Large intestine (tissue), 12 donors: ENCODE results near the gene RSRC2. TPM values are rescaled to one million over a fixed set of nuclear protein-coding genes. Genes with fewer than 3 reads are reported as not detected.
"Not testable (repeated sequence)": the region's sequence is repeated elsewhere in the genome, so short reads cannot be mapped to it uniquely, and the experiment has no call there.

Source experiments
- DNase-seq, 2 donors: peaks; one replicate each; pipeline versions ENCODE4 v3.0.0 to v3.0.0-alpha.2; 2013
- H3K27ac ChIP-seq: one replicate; pipeline ENCODE4 v1.5.1; 2013; ENCODE audit warnings: low read length
- H3K27me3 ChIP-seq: 2 replicates; pipeline ENCODE4 v1.6.1; 2013; ENCODE audit warnings: low read length; ENCODE audit not compliant: control insufficient read depth, insufficient read depth
- H3K36me3 ChIP-seq: 2 replicates; pipeline ENCODE4 v1.6.1; 2013; ENCODE audit warnings: low read length; ENCODE audit not compliant: control insufficient read depth, insufficient read depth
- H3K4me1 ChIP-seq: one replicate; pipeline ENCODE4 v1.6.1; 2013; ENCODE audit warnings: low read length; ENCODE audit not compliant: control insufficient read depth, insufficient read depth
- H3K4me3 ChIP-seq: one replicate; pipeline ENCODE4 v1.5.1; 2013; ENCODE audit warnings: low read length
- H3K9me3 ChIP-seq: one replicate; pipeline ENCODE4 v1.6.1; 2013; ENCODE audit warnings: mild to moderate bottlenecking, low read depth, low read length, moderate library complexity; ENCODE audit not compliant: control insufficient read depth
- WGBS: methylation state at CpG from one replicate; pipeline ENCODE4 v1.1.5; 2013; ENCODE audit warnings: low lambda C conversion rate; ENCODE audit not compliant: insufficient coverage; 5-methylcytosine and 5-hydroxymethylcytosine counted together
- long read RNA-seq, 11 donors: transcript quantifications; one replicate each; lab custom pipeline, GENCODE V29; 2026
- polyA plus RNA-seq: library from polyadenylated mRNA; unstranded; fragments of 120-200 nt; gene quantifications from one replicate; pipeline ENCODE4 v1.2.1, GENCODE V29; 2013

The RSRC2 gene, protein sequence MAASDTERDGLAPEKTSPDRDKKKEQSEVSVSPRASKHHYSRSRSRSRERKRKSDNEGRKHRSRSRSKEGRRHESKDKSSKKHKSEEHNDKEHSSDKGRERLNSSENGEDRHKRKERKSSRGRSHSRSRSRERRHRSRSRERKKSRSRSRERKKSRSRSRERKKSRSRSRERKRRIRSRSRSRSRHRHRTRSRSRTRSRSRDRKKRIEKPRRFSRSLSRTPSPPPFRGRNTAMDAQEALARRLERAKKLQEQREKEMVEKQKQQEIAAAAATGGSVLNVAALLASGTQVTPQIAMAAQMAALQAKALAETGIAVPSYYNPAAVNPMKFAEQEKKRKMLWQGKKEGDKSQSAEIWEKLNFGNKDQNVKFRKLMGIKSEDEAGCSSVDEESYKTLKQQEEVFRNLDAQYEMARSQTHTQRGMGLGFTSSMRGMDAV
- polyA plus RNA-seq: 120 TPM
- long read RNA-seq, donor 1, partial matches to known transcripts: 0 of 6 reads
- long read RNA-seq, donor 1, other reads (novel, unspliced or antisense): 0 of 6 reads
- long read RNA-seq, donor 2, partial matches to known transcripts: 20 of 37 reads
- long read RNA-seq, donor 2, other reads (novel, unspliced or antisense): 11 of 37 reads
- long read RNA-seq, donor 3: 0 reads
- long read RNA-seq, donor 4: 0 reads
- long read RNA-seq, donor 5, partial matches to known transcripts: 5 of 9 reads
- long read RNA-seq, donor 5, other reads (novel, unspliced or antisense): 0 of 9 reads
- long read RNA-seq, donor 6, transcript RSRC2-205 (2 exons, 625 nt): major isoform, 5 of 103 reads
- long read RNA-seq, donor 6, partial matches to known transcripts: 93 of 103 reads
- long read RNA-seq, donor 6, other reads (novel, unspliced or antisense): 0 of 103 reads
- long read RNA-seq, donor 7, partial matches to known transcripts: 20 of 22 reads
- long read RNA-seq, donor 7, other reads (novel, unspliced or antisense): 0 of 22 reads
- long read RNA-seq, donor 8, transcript RSRC2-205 (2 exons, 625 nt): major isoform, 7 of 123 reads
- long read RNA-seq, donor 8, partial matches to known transcripts: 109 of 123 reads
- long read RNA-seq, donor 8, other reads (novel, unspliced or antisense): 0 of 123 reads
- long read RNA-seq, donor 9, partial matches to known transcripts: 71 of 77 reads
- long read RNA-seq, donor 9, other reads (novel, unspliced or antisense): 0 of 77 reads
- long read RNA-seq, donor 10, transcript RSRC2-205 (2 exons, 625 nt): major isoform, 7 of 64 reads
- long read RNA-seq, donor 10, partial matches to known transcripts: 49 of 64 reads
- long read RNA-seq, donor 10, other reads (novel, unspliced or antisense): 5 of 64 reads
- long read RNA-seq, donor 11, partial matches to known transcripts: 36 of 38 reads
- long read RNA-seq, donor 11, other reads (novel, unspliced or antisense): 0 of 38 reads

GRCh38 chr12:122526683-122527477 lies at the start of gene RSRC2, which contains the start of gene KNTC1:
TSS of gene RSRC2 (minus strand) at chr12:122526936. CDS start at chr12:122526853, 83 bp downstream.
TSS of gene KNTC1 (plus strand) at chr12:122527249. CDS start at chr12:122530064, 2,815 bp downstream.
- H3K4me3 ChIP-seq: peak within 1 kb of the TSS; percentile 89
- DNase-seq: peak; percentile 99 to 100
- no CpG with 5 or more reads among the region's 51 CpGs for WGBS
- no peaks in the 10 kb centered on the region for H3K9me3 ChIP-seq
- H3K36me3 ChIP-seq: peaks cover 6% of the 10 kb centered on the region
- H3K27ac ChIP-seq: peak within 1 kb of the TSS; percentile 98
- peaks cover 3% of the 10 kb centered on the region for H3K4me1 ChIP-seq
- no peaks in the 10 kb centered on the region for H3K27me3 ChIP-seq

DNA sequence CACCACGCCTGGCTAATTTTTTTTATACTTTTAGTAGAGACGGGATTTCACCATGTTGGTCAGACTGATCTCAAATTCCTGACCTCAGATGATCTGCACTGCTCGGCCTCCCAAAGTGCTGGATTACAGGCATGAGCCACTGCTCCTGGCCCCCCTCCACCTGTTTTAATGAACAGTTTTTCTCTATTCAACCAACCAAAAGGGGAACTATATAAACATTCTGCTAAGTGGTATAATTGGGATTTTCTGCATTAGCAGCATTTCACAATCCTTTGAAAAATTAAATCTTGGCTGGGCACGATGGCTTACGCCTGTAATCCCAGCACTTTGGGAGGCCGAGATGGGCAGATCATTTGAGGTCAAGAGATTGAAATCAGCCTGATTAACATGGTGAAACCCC lies 45.1 kb upstream of the RSRC2 start:
- H3K4me1 ChIP-seq: no peaks in the 10 kb centered on the region
- WGBS: no CpG with 5 or more reads among the region's 6 CpGs
- H3K27me3 ChIP-seq: no peaks in the 10 kb centered on the region
- no peaks in the 10 kb centered on the region for H3K9me3 ChIP-seq
- no peak overlapping the region for H3K4me3 ChIP-seq
- H3K27ac ChIP-seq: no peak overlapping the region
- no peak for DNase-seq
- H3K36me3 ChIP-seq: peaks cover 36% of the 10 kb centered on the region

DNA sequence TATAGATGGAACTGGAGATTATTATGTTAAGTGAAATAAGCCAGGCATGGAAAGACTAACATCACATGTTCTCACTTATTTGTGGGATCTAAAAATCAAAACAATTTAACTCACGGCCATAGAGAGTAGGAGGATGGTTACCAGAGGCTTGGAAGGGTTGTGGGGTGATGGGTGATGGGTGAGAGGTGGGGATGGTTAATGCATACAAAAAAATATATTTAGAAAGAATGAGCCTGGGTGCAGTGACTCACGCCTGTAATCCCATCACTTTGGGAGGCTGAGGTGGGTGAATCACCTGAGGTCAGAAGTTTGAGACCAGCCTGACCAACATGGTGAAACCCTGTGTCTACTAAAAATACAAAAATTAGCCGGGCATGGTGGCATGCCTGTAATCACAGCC lies 43.3 kb upstream of the RSRC2 start:
- not testable (repeated sequence) for DNase-seq, H3K27me3 ChIP-seq, H3K27ac ChIP-seq, H3K4me3 ChIP-seq, H3K4me1 ChIP-seq, H3K9me3 ChIP-seq
- WGBS: no CpG with 5 or more reads among the region's 3 CpGs
- H3K36me3 ChIP-seq: peaks cover 32% of the 10 kb centered on the region

DNA sequence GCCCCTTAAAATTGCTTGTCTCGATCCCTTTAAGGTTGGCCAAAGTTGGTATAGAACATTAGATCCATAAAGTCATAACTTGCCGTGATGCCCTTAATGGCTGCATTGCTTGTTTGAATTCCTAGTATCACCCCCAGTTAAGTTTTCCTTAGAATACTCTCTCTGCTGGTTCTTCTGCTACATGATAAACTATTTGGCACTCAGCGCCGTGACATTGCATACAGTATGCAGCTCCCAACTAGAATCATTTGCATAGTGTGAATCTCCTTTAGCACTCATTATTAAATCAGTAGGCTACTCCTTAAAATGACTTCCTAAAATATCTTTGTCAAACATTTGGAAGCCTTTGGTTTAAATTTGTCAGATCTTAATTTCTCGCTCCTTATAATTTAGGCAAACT lies 42.6 kb upstream of the RSRC2 start:
- no peak overlapping the region for H3K4me3 ChIP-seq
- 82% methylated on average over 3 of the region's 5 CpGs for WGBS
- no peaks in the 10 kb centered on the region for H3K27me3 ChIP-seq
- DNase-seq: no peak
- H3K27ac ChIP-seq: no peak overlapping the region
- H3K36me3 ChIP-seq: peaks cover 29% of the 10 kb centered on the region
- no peaks in the 10 kb centered on the region for H3K9me3 ChIP-seq
- no peaks in the 10 kb centered on the region for H3K4me1 ChIP-seq

DNA sequence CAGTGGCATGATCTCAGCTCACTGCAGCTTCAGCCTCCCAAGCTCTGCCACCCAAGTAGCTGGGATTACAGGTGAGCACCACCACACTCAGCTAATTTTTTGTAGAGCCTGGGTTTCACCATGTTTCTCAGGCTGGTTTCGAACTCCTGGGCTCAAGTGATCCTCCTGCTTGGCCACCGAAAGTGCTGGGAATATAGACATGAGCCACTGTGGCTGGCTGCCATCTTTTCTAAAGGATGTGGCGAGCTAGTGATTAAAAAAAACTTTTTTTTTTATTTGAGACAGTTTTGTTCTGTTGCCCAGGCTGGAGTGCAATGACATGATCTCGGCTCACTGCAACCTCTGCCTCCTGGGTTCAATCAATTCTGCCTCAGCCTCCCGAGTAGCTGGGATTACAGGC lies 40.1 kb upstream of the RSRC2 start:
- peaks cover 14% of the 10 kb centered on the region for H3K36me3 ChIP-seq
- H3K9me3 ChIP-seq, H3K4me3 ChIP-seq, H3K4me1 ChIP-seq, H3K27me3 ChIP-seq, DNase-seq, H3K27ac ChIP-seq: not testable (repeated sequence)
- WGBS: 90% methylated on average over 2 of the region's 5 CpGs

DNA sequence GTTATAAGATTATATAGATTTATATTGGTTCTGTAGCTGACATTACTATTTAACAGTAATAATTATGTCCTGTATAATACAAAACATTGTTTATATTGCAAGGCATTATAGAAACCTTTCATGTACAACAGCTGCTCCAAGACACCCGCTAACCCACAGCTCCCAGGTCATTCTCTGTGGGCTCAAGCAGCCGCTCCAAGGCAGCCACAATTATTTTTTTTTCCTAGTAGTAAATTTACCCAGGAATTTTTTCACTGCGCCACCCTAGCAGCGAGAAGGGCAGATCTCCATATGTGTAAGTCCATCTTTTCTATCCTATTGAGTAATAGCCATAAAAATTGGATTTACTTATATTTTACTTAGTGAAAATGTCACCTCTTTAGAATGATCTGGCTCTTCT lies 36.6 kb upstream of the RSRC2 start:
- peaks cover 16% of the 10 kb centered on the region for H3K36me3 ChIP-seq
- no peak for DNase-seq
- WGBS: 100% methylated on average over 2 of the region's 4 CpGs
- no peak overlapping the region for H3K4me3 ChIP-seq
- no peak overlapping the region for H3K27ac ChIP-seq
- H3K27me3 ChIP-seq: no peaks in the 10 kb centered on the region
- no peaks in the 10 kb centered on the region for H3K9me3 ChIP-seq
- no peaks in the 10 kb centered on the region for H3K4me1 ChIP-seq

GRCh38 chr12:122560138-122560537 lies 33.4 kb upstream of the RSRC2 start:
- H3K4me3 ChIP-seq: no peak overlapping the region
- H3K36me3 ChIP-seq: peaks cover 30% of the 10 kb centered on the region
- H3K27ac ChIP-seq: no peak overlapping the region
- no peaks in the 10 kb centered on the region for H3K4me1 ChIP-seq
- H3K27me3 ChIP-seq: no peaks in the 10 kb centered on the region
- DNase-seq: no peak
- WGBS: no CpG with 5 or more reads among the region's 3 CpGs
- no peaks in the 10 kb centered on the region for H3K9me3 ChIP-seq

DNA sequence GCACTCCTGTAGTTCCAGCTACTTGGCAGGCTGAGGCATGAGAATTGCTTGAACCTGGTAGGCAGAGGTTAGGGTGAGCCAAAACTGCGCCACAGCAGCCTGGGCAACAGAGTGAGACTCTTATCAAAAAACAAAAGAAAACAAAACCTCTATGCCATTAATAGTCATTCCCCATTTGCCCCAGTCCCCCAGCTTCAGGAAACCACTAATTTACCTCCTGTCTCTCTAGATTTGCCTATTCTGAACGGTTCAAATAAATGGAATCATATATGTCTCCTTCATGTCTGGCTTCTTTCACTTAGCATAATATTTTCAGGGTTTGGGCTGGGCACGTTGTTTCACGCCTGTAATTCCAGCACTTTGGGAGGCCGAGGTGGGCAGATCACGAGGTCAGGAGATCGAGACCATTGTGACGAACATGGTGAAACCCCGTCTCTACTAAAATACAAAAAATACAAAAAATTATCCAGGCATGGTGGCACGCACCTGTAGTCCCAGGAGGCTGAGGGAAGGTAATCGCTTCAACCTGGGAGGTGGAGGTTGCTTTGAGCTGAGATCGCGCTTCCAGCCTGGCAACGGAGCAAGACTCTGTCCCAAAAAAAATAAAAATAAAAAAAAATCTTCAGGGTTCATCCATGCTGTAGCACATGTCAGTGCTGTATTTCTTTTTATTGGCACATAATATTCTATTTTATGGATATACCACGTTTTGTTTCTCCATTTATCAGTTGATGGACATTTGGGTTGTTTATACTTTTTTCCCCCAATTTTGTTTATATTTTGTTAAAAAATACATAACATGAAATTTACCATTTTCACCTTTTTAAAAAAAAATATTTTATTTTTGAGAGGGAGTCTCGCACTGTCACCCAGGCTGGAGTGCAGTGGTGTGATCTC lies 32.3 kb upstream of the RSRC2 start:
- Histone ChIP-seq H3K36me3 (peaks cover 27% of the 10 kb centered on the region), H3K27ac (no peak overlapping the region), H3K27me3 (no peaks in the 10 kb centered on the region), H3K4me1 (no peaks in the 10 kb centered on the region), H3K9me3 (no peaks in the 10 kb centered on the region), H3K4me3 (no peak overlapping the region)
- WGBS: 100% methylated on average over 2 of the region's 16 CpGs
- no peak for DNase-seq

DNA sequence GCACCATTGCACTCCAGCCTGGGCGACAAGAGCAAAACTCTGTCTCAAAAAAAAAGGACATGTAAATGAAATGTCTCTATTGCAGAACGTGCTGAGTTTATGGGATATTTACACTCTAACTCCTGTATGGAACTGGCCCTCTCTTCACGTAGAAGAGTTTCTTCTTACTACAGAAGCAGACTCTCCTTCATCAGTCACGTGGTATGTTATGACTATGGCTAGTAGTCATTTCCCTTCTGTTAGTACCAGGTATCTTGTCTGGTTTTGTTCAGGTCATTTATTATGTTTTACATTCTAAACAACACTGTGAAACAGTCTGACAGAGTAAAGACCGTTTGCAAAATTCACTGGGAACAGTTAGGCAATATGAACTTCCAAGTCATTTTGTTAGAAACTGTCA lies 20.6 kb upstream of the RSRC2 start:
- no peak overlapping the region for H3K4me3 ChIP-seq
- no peak overlapping the region for H3K27ac ChIP-seq
- peaks cover 24% of the 10 kb centered on the region for H3K36me3 ChIP-seq
- WGBS: no CpG with 5 or more reads among the region's 5 CpGs
- DNase-seq: no peak
- H3K4me1 ChIP-seq: no peaks in the 10 kb centered on the region
- H3K9me3 ChIP-seq: no peaks in the 10 kb centered on the region
- H3K27me3 ChIP-seq: no peaks in the 10 kb centered on the region
